GM12892 (cell line): Measurements from ENCODE around the gene PDZD2.
"Not testable (repeated sequence)": the region's sequence is repeated elsewhere in the genome, so short reads cannot be mapped to it uniquely, and the experiment has no call there.

Experiments
- DNase-seq: peaks from one replicate; pipeline ENCODE4 v3.0.0; 2011; ENCODE audit not compliant: insufficient read length
- FAIRE-seq: peaks from 2 replicates; lab custom pipeline; 2011; peaks lifted over from hg19 to GRCh38; lab: Jason Lieb, UNC
- POLR2A ChIP-seq: IDR thresholded peaks from 2 replicates; pipeline ENCODE4 v1.6.1; 2011; ENCODE audit warnings: low read depth, low read length, control low read depth
- POLR2AphosphoS5 ChIP-seq: IDR thresholded peaks from 2 replicates; pipeline ENCODE4 v1.6.1; 2011; ENCODE audit warnings: low read depth, low read length, control low read depth
- TAF1 ChIP-seq: IDR thresholded peaks from 2 replicates; pipeline ENCODE4 v1.6.1; 2011; ENCODE audit warnings: low read depth, mild to moderate bottlenecking, control low read depth, low read length, borderline replicate concordance

PDZD2 gene

DNA sequence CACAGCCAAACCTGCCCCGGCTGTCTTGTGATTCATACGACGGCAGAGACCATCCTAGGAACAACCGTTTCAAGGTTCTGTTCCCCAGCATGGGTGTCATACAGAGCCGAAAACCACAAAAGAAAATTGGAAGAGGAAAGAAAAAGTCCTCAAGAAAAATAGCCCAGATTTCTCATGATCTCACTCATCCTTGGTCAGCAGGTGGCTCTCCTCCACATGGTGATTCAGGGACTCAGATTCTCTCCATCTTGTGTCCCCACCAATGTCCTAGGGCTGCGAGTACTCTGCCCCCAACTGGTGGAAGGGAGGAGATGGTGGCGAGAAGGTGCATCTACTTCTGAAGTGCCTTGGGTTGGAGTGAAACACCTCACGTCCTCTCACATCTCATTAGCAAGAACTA lies 25.6 kb downstream of the PDZD2 start:
- DNase-seq: peak; percentile 15
- FAIRE-seq: no peak
- TF ChIP-seq POLR2AphosphoS5 (no peak), POLR2A (no peak), TAF1 (no peak)

- FAIRE-seq (no peak), DNase-seq (no peak)
- TF ChIP-seq POLR2A (no peak), POLR2AphosphoS5 (no peak), TAF1 (no peak)
These were observed 32.4 kb downstream of the PDZD2 start for GRCh38 chr5:31671339-31671741.

DNA sequence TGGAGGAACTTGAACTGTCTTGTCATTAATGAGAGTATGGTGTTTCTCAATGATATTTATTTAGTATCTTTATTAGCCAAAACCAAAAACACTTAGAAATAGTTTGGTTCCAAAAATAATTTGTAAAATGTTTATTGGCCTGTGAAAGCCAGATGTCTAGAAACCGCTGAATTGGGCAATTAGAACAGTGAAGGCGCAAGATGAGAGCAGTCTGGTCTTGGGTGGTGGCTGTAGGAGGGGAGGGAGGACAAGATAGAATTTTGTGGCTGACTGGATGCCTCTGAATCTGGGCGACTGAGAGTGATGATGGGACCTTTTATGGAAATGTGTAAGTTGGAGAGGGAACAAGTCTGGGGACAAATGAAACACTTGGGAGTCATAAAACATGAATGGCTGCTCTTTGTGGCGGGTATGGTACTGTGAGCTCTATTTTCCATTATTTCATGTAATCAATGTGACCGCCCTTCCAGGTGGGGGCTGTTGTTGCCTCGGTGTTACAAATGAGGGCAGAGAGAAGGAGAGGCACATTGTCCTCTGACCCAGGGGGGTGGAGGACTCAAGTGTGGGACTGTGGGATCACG lies 35.5 kb downstream of the PDZD2 start:
- no peak for DNase-seq
- TF ChIP-seq TAF1 (no peak), POLR2AphosphoS5 (no peak), POLR2A (no peak)
- no peak for FAIRE-seq

- FAIRE-seq: no peak
- TF ChIP-seq TAF1 (no peak), POLR2AphosphoS5 (no peak), POLR2A (no peak)
- no peak for DNase-seq
These were observed 36.5 kb downstream of the PDZD2 start for GRCh38 chr5:31675472-31675871.

DNA sequence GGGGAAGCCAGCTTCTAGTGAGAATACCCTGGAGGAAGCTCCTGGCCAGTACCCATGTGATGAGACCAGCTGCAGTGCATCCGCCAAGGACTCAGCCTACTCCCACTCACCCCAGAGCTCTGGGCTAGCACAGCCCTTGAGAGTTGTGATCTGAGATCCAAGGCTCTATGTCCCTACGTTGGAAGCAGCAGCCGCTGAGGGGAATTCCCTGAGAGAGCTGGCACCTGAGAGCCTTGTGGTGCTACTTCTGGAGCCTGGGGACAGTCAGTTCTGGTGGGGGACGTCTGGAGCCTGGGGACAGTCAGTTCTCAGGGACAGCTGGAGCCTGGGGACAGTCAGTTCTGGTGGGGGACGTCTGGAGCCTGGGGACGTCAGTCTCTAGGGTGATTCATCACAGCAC lies 39.2 kb downstream of the PDZD2 start:
- DNase-seq: no peak
- no peak for FAIRE-seq
- TF ChIP-seq POLR2AphosphoS5 (no peak), POLR2A (no peak), TAF1 (no peak)

DNA sequence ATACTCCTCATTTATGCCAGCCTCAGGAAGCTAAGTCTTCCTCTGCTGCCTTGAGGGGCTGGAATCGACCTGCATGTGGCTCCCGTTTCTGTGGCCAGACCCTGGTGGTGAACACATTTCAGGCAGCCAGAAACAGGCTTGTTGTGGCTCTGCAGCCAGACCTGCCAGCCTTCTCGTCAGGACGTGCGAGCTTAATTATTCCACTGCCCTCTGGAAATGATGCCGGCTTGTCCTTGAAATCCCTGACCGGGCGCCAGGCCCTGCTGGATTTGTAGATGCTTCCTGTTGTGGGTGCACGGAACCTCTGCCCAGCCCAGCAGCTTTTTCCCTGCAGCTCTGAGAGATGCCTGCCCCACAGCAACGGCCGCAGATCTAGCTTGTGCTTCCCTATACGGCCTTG lies 41.6 kb downstream of the PDZD2 start:
- DNase-seq: no peak
- TF ChIP-seq POLR2A: no peak
- TF ChIP-seq POLR2AphosphoS5: no peak
- no peak for TF ChIP-seq TAF1
- FAIRE-seq: no peak

- TF ChIP-seq TAF1: no peak
- TF ChIP-seq POLR2AphosphoS5: no peak
- TF ChIP-seq POLR2A: no peak
- FAIRE-seq (no peak), DNase-seq (no peak)
These were observed 43.1 kb downstream of the PDZD2 start for GRCh38 chr5:31682025-31682424.

DNA sequence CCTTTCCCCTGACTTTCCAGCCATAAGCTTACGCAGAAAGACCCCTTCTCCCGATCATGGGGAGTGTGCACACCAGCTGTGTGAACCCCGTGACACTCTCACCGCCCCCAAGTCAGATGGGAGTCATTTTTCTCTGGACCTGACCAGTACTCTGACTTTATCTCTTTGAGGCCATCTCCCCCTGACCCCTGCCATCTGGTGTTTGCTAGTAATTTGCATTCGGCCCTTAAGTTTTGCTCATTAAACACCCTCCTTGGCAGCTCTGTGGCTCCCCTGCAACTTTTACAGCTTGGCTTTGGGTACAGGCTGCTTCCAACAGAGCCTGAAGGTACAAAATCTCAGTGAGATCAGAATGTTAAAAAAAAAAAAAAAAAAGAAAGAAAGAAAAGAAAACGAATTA lies 43.9 kb downstream of the PDZD2 start:
- FAIRE-seq: no peak
- DNase-seq: no peak
- TF ChIP-seq POLR2A (no peak), POLR2AphosphoS5 (no peak), TAF1 (no peak)

GRCh38 chr5:31688515-31689092 lies 49.7 kb downstream of the PDZD2 start:
- FAIRE-seq (no peak), DNase-seq (no peak)
- no peak for TF ChIP-seq POLR2AphosphoS5
- TF ChIP-seq TAF1: no peak
- TF ChIP-seq POLR2A: no peak

DNA sequence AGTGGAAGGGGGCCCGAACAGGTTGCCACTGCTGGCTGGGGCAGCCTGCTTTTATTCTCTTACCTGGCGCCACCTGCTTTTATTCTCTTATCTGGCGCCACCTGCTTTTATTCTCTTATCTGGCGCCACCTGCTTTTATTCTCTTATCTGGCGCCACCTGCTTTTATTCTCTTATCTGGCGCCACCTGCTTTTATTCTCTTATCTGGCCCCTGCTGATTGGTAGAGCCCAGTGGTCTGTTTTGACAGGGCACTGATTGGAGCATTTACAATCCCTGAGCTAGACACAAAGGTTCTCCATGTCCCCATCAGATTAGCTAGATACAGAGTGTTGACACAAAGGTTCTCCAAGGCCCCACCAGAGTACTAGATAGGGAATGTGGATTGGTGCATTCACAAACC lies 52.5 kb downstream of the PDZD2 start:
- not testable (repeated sequence) for DNase-seq, FAIRE-seq

- no peak for FAIRE-seq
- TF ChIP-seq POLR2A (no peak), POLR2AphosphoS5 (no peak), TAF1 (no peak)
- no peak for DNase-seq
These were observed 53.8 kb downstream of the PDZD2 start for GRCh38 chr5:31692561-31693221.

DNA sequence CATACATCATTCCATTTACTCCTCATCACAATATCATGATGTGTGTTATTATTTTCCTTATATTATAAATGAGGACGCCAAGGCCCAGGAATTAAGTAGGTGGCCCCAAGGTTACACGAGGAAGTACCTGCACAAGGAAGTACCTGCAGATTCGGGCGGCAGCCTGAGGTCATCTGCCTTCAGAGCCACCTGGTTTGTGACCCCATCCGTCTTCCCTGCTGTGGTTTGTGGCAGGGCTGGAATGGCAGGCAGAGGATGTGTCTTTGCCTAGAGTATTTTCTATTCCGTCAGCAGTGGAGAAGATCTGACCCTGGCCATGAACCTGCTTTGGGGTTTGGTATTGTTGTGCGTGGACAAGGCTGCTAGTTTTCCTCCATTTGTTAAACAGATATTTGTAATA lies 59.7 kb downstream of the PDZD2 start:
- TF ChIP-seq POLR2A (no peak), TAF1 (no peak), POLR2AphosphoS5 (no peak)
- no peak for DNase-seq
- FAIRE-seq: no peak
